ENCODE results near the gene CLP1.
"Not testable (repeated sequence)": the region's sequence is repeated elsewhere in the genome, so short reads cannot be mapped to it uniquely, and the experiment has no call there.

Gene CLP1

GRCh38 chr11:57640068-57640800, 17.3 kb upstream of the CLP1 start:
- no peak for DNase-seq (ENCODE audit: low read depth in 2 of 3, low spot score in 2 of 3)

DNA sequence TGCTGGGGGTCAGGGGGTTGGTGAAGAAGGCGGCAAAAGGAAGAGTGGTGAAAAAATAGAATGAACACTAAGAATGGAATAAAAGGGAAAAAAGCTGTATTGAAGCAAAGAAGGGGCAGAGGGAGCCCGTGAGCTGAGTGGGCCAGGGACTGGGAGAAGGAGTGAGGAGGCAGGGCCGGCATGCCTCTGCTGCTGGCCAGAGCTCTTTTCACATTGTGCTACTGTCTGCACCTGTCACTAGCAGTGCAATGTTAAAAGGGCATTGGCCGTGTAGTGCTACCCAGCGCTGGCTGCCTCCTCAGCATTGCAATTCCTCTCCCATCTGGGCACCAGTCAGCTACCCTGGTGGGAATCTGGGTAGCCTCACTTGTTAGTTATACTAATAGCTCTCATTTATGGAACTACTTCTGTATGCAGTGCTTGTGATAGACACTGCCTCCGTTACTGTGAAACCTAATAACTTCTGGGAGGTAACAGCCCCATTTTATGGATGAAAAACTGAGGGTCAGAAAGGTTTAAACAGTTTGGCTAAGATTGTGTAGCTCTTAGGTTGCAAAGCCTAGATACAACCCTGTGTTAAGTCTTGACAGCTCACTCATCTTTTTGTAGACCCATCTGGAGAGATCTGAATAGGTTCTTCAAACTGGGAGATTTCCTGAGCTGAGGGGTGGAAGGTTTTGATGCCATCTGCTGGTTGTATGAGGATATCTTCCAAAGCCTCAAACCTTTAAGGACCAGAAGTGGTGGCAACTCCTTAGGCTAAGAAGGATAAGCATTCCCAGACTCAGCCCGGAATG, 16.4 kb upstream of the CLP1 start:
- DNase-seq (ENCODE audit: low read depth in 2 of 3, low spot score in 2 of 3): no peak

GRCh38 chr11:57643802-57644201, 13.8 kb upstream of the CLP1 start:
- no peak for DNase-seq (ENCODE audit: low read depth in 2 of 3, low spot score in 2 of 3)

- DNase-seq (ENCODE audit: low read depth in 2 of 3, low spot score in 2 of 3): peak; percentile 52 to 86 (median 71)
Observed at GRCh38 chr11:57644748-57645688, 12.5 kb upstream of the CLP1 start.

DNA sequence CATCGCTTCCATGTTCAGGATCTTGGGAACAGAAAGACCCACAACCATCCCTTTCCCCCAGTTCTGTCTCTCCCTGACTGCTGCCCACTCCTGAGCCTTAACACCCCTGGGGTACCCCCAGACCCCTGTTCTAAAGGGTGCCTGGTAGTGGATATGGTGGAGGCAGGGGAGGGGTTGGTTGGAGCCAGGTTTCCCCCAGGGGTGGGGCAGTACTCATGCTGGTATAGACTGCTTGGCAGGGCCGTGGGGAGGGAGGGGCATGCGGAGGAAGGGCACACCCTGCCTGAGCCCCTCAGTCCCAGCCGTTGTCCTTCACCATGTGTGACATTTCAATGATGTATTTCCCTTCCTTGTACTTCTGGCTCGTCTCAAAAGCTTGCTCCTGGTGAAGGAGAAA, 11.9 kb upstream of the CLP1 start:
- DNase-seq (ENCODE audit: low read depth in 2 of 3, low spot score in 2 of 3): no peak

GRCh38 chr11:57646194-57646798, 11.3 kb upstream of the CLP1 start:
- no peak for DNase-seq (ENCODE audit: low read depth in 2 of 3, low spot score in 2 of 3)

- DNase-seq (ENCODE audit: low read depth in 2 of 3, low spot score in 2 of 3): no peak
Observed at GRCh38 chr11:57646799-57647303, 10.7 kb upstream of the CLP1 start.

- DNase-seq (ENCODE audit: low read depth in 2 of 3, low spot score in 2 of 3): no peak
Observed at GRCh38 chr11:57647372-57647771, 10.2 kb upstream of the CLP1 start.

DNA sequence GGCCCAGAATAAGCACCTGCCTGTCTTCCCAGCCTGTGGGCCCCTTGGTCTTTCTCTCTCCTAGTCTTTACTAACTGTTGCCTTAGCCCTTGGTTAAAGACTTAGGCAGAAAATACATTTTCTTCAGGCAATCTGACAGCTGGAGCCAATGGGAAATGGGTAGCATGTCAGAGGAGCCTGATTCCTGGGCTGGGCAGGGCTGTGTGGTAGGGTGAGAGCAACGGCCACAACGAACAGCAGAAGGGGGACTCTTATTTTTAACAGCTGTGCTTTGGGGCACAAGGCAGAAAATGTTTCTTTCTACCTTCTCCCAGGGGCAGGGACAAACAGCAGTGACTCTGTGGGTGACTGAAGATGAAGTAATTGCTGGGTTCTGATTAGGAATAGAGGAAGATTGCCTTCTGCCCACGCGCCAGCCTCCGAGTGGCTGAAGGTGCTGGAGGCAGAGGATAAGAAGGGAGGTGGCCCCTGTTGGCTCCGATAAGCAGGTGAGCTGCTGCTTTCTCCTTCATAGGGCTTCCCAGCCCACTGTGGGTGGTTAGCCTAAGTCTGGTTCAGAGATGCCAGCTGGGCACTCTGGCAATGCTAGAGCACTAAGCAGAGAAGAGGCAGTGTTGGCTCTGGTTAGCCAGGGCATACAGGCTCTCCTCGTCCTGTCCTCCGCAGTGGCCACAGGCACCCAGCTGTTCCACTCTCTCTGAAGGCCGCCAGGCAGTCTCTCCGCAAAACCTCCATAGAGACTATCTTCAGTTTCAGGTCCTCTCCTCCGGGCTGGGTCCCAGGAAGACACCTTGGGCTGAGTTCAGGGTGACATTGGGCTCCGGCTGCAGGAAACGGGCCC, 9.4 kb upstream of the CLP1 start:
- no peak for DNase-seq (ENCODE audit: low read depth in 2 of 3, low spot score in 2 of 3)

DNA sequence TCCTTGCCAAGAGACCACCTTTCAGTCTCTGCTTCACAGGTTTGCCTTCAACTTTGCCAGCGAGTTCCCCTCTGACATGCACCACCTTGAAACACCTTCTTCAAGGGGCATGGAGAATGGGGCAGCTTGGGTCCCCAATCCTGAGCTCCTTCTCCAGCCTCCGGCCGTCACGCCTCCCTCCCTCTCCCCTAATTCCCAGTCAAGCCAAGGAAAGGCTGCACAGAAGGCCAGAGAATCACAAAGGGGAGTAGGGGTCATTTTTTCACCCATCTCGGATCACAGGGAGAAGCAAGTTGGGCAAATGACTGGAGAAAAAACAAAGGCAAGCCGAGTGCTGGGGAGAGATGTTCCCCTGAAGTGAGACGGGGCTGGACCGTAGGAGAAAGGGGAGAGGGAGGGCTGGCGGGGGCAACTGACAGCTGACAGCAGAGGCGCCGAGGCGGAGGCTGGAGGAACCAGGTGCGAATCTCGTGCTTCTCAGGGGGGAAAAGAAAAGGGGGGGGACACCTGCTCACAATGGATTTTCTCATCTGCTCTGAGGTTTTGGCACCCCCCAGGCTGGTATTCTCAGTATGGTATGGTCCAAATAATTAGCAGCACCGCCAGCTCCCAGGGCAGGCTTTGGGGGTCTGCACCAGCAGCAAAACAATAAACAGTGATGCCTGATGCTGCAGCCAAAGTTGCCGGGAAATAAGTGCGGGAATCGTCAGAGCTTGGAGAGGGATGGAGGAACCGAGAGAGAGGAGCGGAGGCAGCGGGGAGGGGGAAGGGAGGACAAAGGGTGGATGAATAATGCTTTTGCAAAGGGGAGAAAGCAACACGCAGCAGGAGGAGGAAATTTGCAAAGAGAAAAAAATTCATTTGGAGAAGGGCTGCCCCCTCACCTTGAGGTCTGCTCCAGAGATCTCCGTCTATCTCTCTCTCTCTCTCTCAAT, 8.5 kb upstream of the CLP1 start:
- no peak for DNase-seq (ENCODE audit: low read depth in 2 of 3, low spot score in 2 of 3)

DNA sequence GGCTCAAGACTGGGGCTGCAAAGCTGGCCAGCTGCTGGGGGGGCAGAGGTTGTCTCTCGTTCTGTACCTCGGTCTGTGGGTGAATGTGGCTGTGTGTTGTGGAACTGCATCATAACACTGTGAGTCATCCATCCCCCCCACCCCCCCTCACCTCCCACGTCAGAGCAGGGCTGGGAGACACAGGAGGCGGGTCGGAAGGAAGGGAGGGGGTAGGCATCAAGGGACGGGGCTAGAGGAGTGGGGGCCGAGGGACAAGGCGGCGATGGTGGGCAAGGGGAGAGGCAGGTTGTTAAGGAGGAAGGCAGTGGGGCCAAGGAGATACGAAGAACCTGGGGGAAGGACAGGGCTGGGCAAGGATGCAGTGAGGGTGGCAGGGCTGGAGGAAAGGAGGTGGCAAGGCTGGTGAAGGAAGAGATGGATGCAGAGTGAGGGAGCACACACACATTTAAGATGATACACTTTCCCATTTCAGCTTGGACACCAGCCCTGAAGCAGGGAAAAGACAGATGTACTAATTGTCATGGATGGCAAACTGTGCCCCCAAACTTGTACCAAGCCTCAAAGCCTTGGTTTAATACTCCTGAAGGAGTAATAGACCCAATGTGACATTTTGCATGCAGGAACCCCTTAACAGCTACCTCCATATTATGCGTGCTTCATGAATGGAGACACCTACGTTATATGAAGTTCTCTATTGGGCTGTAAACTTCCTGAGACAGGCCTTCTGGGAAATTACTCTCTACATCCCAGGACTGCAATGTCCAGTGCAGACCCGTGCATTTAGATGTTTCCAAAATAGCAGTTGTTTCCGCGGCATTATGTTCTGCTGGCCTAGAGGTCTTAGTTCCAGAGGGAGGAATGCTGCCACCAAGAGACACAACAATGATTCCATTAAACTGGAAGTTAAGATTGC, 7.5 kb upstream of the CLP1 start, which contains the start of gene YPEL4:
Gene YPEL4, minus strand, starts transcription at position 87 of the 913 bp plus-strand sequence. CDS start 2,805 bp downstream, outside the sequence.
- DNase-seq (ENCODE audit: low read depth in 2 of 3, low spot score in 2 of 3): no peak

DNA sequence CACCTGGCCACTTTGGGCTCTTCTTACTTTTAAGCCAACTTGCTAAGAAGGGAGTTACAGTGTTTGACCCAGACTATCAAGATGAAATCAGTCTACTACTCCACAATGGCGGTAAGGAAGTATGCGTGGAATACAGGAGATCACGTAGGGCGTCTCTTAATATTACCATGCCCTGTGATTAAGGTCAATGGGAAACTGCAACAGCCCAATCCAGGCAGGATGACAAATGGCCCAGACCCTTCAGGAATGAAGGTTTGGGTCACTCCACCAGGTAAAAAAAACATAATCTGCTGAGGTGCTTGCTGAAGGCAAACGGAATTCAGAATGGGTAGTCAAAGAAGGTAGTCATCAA, 6.8 kb upstream of the CLP1 start:
- DNase-seq (ENCODE audit: low read depth in 2 of 3, low spot score in 2 of 3): no peak

DNA sequence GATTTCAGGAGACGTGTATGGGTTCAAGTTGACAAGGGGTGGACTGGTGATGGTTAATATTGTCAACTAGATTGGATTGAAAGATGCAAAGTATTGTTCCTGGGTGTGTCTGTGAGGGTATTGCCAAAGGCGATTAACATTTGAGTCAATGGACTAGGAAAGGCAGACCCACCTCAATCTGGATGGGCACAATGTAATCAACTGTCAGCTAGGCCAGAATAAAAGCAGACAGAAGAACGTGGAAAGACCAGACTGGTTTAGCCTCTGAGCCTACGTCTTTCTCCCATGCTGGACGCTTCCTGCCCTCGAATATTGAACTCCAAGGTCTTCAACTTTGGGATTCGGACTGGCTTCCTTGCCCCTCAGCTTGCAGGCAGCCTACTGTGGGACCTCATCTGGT, 6.2 kb upstream of the CLP1 start:
- no peak for DNase-seq (ENCODE audit: low read depth in 2 of 3, low spot score in 2 of 3)

- not testable (repeated sequence) for DNase-seq (ENCODE audit: low read depth in 2 of 3, low spot score in 2 of 3)
Observed at GRCh38 chr11:57652230-57652629, 5.3 kb upstream of the CLP1 start.

GRCh38 chr11:57652662-57653061, 4.9 kb upstream of the CLP1 start:
- DNase-seq (ENCODE audit: low read depth in 2 of 3, low spot score in 2 of 3): no peak

- no peak for DNase-seq (ENCODE audit: low read depth in 2 of 3, low spot score in 2 of 3)
Observed at GRCh38 chr11:57653163-57653562, 4.4 kb upstream of the CLP1 start.

DNA sequence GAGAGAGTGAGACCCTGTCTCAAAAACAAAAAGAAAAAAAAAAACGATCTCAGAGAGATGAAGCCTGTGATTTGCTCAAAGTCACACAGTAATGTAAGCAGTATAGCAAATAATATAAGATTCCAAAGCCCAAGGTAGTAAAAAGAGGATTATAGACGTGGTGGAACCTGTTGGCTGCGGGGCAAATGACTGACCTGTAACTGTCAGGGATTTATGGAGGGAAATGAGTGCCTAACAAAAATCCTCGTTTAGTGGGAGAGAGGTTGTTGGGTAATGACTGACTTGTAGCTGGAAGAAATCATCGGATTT, 723 bp upstream of the CLP1 start:
- no peak for DNase-seq (ENCODE audit: low read depth in 2 of 3, low spot score in 2 of 3)

DNA sequence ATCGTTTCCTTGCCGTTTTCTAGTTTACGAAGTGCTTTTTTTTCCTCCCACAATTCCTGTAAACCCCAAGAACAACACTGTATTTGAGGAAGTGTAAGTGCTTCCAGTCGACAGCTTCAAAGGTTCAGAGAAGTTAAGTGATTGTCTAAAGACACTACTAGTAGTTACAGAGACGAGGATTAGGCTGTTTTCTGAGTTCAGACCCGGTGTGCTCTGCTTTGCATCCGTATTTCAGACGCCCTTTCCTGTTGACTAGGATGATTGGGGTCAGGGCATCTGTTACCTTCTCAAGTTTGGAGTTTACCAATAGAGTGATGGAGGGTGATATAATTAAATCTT, 430 bp downstream of the CLP1 start:
- no peak for DNase-seq (ENCODE audit: low read depth in 2 of 3, low spot score in 2 of 3)

All from activated CD8-positive, alpha-beta memory T cell treated with anti-CD3 and anti-CD28 coated beads for 48 hours (primary cell).